ENCODE measurements around the gene PANX1. TPM values are rescaled to one million over a fixed set of nuclear protein-coding genes. Genes with fewer than 3 reads are reported as not detected.
A peak's percentile ranks its signal among the peaks of the same experiment; 100 is the strongest.
"Not testable (repeated sequence)": the region's sequence is repeated elsewhere in the genome, so short reads cannot be mapped to it uniquely, and the experiment has no call there.

Gene PANX1
- total RNA-seq, 1 donor from 2014 or later: 58.4 TPM

DNA sequence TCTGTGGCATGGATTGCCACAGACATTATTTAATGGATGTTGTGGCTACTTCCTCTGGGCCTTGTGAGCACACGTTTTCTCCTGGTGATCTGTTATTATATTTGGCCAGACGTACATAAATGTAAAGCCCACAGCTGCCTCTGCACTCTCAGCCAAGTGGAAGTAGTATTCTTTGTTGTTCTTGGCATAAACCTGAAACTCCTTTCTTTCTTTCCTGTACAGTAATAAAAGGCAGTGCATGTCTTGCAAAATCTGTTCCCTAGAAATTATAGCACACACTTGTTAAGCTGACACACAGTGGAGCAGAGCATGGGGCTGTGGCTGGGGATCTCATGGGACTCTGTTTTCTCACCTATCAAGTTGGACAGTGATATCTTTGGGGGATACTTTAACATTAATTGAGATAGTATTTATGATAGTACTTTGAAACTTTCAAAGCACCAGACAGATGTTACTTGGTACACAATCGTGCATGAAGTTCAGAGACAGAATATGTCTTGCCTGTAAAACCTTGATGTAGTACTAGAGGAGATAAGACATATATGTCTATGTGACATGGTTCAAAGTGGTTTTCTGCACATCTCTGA lies 20.9 kb downstream of the PANX1 start:
- no peak for DNase-seq (ENCODE audit: low read depth)

DNA sequence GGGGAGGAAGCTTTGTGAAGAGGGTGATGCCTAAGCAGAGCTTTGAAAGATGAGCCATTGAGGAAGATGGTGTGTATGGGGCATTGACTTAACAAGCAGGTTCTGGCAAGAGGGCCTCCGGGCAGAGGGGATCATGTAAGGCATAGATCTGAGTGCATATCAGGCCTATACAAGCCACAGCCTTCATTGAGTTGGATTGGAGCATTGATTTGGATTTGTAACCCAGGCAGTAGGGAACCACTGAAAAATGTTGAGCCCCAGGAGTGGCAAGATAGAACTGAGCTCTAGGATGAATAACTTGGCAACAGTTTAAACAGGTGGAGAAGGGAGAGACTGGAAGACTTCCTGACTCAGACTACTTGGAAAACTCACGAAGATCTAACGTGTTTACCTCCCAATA lies 21.4 kb downstream of the PANX1 start:
- DNase-seq (ENCODE audit: low read depth): no peak

DNA sequence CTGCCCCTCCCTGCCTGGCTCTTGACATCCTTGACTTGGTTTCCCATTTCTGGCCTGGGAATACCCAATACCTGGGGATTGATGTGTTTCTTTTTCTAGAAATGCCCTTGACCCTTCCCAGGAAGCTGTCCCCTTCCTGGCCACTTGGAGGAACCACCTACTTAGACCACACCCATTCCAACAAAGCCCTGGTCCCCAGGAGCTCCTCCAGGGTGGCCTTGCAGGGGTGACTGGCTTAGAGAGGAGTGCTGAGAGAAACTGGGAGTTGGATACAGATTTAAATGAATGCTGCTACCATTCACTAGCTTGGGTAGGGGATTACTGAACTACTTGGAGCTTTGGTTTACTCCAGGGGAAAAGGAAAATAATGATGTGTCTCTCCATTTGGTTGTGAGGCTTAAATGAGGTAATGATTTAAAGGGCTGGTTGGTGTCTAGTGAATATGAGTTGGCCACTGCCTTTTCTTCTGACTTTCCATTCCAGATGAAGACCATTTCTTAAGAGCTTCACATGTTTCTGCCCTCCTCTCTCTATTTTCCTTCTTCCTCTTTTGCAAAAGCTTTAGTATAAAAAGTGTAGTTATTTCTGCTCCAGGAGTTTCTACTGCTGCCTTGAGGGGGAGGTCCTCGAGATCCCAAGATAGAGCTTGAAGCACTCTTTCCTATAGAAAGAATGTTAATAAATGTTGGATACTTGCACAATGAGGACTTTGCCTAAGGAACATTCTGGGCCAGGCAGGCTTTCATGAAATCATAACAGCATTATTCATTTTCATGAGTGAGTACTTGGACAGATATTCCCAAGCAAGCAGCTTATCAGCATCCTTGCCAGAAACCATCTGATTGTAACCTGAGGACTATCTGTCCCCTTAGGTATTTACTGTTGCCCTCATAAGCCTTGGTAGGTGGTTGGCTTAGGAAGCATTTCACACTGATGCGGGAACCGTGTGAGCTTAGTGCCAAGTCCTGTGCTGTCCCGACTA lies 22.4 kb downstream of the PANX1 start:
- no peak for DNase-seq (ENCODE audit: low read depth)

DNA sequence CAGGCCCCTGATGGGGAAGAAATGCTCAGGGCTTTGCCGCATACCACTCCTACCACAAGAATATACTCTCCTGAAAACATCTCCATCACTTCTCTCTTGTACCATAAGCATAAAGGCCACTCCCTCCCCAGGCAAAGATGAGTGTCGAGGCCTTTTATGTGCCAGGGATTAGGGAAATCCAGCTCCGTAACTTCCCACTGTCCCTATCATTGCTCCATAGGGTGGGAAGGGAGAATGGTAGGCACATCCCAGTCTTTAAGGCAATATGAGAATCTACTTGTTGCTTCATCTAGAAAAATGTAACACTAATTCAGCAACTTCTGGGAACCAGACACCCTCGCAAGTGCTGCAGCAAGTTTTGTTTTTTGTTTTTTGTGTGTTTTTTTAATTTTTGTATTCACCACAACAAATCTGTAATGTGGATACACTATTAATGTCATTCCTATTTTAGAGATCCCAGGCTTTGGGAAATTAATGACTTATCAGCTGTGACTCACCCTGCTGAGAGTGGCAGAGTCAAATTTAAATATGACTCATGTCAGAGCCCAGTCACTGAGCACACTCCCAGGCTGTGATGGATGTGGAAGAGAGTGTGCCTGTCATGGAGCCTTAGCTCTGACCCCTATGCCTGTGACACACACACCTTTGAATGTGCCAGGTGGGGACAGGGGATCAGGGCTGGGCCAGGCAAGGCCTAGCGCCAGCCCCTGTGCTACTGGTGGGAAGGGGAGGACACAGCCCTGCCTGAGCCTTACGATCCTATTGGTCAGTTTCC lies 23.4 kb downstream of the PANX1 start:
- DNase-seq (ENCODE audit: low read depth): peak; percentile 82

DNA sequence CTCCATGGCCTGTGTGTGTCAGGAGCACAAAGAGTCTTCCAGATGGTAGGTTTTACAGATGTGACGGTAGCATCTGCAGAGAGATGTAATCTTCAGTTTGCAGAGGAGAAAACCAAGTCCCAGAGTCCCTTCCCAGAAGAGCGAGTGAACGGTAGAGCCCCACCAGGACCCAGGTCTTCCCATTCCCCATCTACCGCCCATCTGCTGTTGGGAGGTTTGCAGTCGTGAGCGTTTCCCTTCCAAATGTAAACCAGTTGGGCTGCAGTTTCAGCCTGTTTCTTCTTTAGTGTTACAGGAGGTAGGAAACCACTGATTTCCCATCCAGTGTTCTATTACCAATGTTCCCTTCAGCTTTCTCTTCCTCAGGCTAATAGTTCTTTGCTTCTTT lies 24.0 kb downstream of the PANX1 start:
- no peak for DNase-seq (ENCODE audit: low read depth)

DNA sequence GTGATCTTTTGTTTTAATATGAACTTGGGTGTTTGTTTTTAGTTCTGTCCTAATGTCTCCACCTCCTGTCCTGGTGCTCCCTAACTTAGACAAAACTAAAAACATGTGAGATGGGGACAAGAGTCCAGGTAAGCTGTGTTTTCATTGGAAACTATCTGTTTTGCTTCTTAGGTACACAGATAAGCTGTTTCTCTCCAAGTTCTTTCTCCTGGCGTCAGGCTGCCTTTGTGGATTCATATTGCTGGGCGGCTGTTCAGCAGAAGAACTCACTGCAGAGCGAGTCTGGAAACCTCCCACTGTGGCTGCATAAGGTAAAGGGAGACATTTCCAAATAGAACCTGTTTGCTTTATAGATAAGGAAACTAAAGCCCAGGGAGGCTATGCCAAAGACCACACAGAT lies 24.7 kb downstream of the PANX1 start:
- no peak for DNase-seq (ENCODE audit: low read depth)

DNA sequence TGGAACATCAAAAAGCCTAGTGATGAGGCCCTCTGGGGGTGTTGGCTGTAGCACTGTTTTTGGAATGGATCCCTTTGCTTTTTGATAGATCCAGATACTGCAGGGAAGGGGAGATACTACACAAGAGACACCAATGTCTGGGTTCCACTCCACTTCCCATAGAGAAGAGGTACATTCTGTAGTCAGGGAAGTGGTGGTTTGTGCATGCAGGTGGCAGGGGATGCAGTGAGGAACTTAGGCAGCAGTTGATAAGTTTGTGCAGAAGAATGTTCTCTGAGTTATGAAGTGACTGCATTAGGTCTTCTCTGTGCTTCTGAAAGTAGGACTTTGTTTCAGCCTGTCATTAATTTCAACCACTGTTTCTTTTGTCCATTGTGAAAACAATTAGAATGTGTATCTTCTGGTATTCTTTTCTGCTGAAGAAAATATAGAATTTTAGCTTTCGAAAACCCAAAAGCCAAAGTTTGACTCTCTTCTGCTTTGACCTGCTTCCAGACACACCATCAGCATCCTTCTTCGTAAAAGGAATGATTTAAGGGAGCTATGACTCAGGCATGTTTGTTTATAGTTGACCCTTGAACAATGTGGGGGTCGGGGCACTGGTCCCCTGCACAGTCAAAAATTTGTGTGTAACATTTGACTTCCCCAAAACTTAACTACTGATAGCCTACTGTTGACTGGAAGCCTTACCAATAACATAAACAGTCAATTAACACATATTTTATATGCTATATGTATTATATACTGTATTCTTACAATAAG lies 25.6 kb downstream of the PANX1 start:
- no peak for DNase-seq (ENCODE audit: low read depth)

DNA sequence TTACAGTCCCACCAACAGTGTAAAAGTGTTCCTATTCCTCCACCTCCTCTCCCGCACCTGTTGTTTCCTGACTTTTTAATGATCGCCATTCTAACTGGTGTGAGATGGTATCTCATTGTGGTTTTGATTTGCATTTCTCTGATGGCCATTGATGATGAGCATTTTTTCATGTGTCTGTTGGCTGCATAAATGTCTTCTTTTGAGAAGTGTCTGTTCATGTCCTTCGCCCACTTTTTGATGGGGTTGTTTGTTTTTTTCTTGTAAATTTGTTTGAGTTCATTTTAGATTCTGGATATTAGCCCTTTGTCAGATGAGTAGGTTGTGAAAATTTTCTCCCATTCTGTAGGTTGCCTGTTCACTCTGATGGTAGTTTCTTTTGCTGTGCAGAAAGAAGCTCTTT lies 28.7 kb downstream of the PANX1 start:
- not testable (repeated sequence) for DNase-seq (ENCODE audit: low read depth)

DNA sequence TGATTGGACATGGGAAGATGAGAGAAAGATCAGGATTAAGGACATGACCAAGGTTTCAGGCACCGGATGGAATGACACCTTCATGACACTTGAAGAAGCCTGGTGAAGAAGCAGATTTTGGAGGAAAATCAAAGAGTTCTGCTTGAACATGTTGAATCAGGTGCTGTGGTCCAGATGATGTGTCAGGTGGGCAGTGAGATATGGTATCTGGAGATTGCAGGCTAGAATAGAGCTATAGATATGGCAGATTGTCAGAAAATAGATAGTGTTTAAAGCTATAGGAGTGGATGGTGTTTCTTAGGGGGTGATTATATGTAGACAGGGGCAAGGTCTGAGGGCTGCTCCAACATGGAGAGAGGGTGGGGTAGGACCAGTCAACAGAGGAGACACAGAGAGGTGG lies 40.2 kb downstream of the PANX1 start:
- DNase-seq (ENCODE audit: low read depth): no peak

DNA sequence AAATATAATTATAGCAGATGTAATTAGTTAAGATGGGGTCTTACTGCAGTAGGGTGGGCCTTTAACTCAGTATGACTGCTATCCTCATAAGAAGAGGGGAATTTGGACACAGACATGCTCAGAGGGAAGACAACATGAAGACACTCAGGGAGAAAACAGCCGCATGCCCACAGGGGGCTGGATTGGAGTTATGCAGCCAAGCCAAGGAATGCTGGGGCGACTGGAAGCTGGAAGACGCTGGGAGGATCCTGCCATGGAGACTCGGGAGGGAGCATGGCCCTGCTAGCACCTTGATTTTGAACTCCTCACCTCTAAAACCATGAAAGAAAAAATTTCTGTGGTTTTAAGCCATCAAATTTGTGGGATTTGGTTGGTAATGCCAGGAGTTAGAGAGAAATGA lies 40.9 kb downstream of the PANX1 start:
- DNase-seq (ENCODE audit: low read depth): no peak

DNA sequence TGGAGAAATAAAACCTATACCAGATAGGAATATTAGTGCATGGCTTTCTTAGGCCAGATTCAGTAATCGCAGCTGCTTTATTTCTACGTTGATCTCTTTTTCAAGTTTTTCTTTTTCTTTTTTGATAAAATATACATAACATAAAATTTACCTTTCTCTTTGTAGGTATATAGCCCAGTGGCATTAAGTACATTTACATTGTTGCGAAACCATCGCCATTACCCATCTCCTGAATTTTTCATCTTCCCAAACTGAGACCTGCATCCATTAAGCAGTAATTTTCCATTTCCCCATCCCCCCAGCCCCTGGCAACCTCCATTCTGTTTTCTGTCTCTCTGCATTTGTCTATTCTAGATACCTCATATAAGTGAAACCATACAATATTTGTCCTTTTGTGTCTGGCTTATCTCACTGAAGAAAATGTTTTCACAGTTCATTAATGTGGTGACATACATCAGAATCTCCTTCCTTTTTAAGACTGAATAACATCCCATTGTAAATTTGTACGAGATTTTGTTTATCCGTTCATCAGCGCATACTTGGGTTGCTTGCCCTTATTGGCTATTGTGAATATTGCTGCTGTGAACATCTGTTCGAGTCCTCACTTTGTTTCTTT lies 41.4 kb downstream of the PANX1 start:
- DNase-seq (ENCODE audit: low read depth): no peak

DNA sequence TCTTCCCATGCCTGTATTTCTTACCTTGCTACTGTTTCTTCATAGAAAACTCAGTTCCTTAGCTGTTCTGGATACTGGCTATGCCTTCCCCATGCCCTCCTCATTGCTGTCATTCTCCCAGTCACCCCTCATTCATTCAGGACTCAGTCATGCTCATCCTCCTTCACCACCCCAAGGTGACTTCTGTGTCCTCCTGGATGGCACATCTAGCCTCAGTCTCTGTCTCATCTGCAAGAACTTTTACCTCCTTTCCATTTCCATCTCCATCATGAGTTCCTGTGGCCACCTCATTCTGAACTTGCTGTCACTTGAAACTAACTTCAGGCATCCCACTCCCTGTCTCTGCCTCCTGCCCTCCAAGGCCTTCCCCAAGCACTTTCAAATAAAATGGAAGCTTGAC lies 42.3 kb downstream of the PANX1 start:
- no peak for DNase-seq (ENCODE audit: low read depth)

DNA sequence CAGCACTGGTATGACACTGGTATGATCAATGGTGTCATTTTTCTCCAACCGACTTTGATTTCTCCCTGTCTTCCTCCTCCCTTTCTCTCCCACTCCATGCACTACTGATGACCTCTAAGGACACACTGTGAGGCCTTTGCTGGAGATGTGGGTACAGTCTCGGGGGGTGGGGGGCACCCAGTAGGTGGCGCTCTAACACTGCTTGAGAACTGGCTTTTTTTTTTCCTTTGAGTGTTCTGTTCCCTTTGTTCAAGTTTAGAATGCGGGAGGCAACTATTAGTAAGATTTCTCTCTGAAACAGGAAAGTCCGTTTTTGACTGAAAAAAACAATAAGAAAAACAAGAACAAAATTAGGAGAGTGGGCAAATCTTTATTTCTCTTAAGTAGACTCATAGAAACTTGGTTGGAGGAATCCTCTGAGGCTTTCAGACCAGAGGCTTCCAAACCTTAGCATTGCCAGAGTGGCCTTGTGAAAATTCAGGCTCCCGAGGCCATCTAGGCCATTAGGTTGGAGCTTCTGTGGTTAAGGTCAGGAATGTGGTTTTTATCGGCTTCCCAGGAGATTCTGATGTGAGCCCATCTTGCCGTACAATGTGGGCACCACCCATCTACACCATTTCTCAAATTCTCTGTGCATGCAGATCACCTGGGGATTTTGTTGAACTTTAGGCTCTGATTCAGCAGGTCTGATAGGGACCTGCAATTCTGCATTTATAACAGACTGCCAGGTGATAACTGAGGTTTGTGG lies 43.2 kb downstream of the PANX1 start:
- peak; percentile 56 for DNase-seq (ENCODE audit: low read depth)

DNA sequence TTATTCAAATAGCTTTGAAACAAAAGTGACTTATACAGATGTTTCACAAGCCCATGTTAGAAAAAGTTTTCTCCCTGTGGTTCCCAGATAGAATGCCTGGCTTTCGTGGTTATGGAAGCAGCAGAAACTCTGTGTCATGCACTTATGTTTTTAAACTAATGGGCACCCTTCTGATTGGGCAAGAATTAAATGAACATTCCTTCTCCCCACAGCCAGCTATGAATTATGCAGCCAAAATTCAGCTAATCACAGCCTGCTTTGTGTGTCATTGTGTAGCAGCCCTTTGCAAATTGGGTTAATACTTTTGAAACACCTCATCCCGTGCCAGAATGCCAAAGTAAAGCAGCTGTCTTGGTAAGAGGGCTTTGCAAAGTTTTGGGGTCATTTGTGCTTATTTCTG lies 46.9 kb downstream of the PANX1 start:
- peak; percentile 69 for DNase-seq (ENCODE audit: low read depth)

DNA sequence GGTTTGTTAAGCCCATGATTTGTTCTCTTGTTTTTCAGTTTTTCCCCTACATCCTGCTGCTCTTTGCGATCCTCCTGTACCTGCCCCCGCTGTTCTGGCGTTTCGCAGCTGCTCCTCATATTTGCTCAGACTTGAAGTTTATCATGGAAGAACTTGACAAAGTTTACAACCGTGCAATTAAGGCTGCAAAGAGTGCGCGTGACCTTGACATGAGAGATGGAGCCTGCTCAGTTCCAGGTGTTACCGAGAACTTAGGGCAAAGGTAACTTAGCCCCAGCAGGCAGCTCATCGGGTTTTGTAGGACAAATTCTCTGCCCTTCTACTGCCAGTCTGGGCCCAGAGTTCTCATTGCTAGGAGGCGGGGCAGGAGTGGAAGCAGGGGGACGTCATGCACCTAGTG lies 49.7 kb downstream of the PANX1 start:
- DNase-seq (ENCODE audit: low read depth): no peak

DNA sequence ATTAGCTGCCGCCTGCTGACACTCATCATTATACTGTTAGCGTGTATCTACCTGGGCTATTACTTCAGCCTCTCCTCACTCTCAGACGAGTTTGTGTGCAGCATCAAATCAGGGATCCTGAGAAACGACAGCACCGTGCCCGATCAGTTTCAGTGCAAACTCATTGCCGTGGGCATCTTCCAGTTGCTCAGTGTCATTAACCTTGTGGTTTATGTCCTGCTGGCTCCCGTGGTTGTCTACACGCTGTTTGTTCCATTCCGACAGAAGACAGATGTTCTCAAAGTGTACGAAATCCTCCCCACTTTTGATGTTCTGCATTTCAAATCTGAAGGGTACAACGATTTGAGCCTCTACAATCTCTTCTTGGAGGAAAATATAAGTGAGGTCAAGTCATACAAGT lies 51.1 kb downstream of the PANX1 start:
- peak; percentile 46 for DNase-seq (ENCODE audit: low read depth)

DNA sequence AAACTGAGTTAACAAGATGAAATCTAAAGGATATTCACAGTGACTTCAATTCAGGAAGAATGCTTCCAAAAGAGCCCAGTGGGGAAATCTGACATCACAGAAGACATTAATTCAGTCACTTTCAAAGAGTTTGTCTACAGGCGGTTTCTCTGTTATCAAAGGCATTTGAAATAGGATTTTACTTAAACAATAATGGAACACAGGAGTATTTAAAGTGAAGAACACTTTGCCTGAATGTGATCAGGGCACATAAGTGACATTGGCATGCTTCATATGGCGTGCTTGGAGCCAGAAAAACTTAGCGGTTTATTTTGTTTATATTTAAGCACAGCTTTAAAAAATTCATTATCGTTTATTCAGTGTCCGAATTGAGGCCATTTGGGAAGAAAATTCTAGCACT lies 52.9 kb downstream of the PANX1 start:
- DNase-seq (ENCODE audit: low read depth): no peak

DNA sequence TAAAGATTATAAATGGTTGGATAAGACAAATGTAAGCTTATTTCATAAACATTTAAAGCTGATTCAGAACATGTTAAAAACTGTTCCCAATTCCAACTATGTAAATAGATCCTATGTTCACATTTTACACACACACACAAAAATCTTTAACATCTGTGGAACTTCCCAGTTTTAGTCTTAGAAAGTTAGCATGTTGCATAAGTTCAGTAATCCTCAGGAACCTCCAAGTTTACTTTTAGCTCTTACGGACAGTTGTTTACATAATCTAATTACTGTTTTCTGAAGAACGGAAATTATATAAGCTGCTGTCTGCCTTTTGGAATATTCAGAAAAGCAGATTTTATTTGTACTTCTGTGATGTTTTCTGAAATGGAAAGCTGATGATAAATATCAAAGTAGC lies 53.3 kb downstream of the PANX1 start:
- DNase-seq (ENCODE audit: low read depth): no peak

DNA sequence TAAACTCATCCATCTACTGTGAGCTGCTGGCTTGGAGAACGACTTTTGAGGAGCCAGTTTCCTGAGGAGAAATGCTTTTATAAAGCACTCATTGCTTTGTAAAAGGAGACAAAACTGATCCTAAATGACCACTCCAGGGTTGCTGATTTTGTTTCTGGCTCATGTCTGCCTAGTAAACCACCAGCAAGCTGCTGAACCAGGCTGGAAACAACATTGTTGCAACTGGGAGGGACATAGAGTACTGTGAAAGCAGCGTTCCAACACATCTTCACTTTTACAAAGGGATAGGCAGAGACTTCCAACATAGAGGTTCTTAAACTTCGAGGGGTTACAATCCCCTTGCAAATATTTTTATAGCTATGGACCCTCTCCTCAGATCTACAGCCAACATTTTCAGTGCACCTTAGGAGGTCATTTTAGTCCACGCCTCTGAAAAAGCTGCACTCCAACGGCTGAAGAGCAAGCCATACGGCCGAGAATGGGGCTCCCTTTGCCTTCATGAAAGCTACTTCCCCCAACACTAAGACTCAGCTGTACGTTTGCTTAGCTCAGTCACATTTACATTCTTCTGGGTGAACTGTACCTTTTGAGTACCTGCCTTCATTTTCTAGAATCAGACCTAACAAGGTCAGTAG lies 54.7 kb downstream of the PANX1 start:
- no peak for DNase-seq (ENCODE audit: low read depth)

DNA sequence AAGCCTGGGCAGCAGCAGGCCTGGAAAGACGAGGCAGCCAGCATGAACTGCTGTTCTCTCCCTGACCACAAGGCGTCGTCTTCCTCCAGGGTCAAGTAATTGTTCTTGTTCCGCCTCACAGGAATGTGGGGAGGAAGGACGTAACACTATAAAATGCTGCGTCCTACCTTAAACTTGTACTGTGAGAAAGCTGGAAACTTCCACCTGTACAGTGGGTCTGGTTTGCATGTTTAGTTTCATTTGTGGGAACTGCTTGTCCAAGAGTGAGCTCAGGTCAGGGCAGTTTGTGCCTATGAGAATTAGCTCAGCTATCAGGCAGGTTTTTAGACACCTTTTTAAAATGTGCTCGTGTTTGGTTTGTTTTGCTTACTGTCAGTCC lies 55.2 kb downstream of the PANX1 start:
- DNase-seq (ENCODE audit: low read depth): peak; percentile 34
